Measurements from ENCODE around the gene SETD7.
"Not testable (repeated sequence)": the region's sequence is repeated elsewhere in the genome, so short reads cannot be mapped to it uniquely, and the experiment has no call there.

The SETD7 gene

DNA sequence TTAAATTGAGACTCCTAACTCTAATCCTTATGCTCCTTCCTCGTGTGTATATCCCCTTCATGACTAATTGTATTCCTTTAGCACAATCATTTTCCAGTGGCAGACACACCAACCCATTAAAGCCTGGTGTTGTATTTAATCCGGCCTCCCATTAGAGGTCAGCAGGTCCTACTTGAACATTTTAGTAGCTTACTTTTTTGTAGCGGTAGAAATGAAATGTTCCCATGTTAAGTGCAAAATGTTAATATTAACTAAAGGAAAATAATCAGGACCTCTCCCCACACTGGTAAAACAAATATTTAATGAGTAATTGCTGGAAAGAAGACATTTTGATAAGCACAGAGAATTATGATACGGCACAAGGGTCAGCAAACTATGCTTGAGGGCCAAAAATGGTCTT is 98.7 kb downstream of the SETD7 start:
- Histone ChIP-seq H2AFZ (ENCODE audit: low read depth, low read length) (no peak overlapping the region), H3K4me1 (ENCODE audit: insufficient read depth, low read length) (peaks cover 17% of the 10 kb centered on the region), H3K27me3 (ENCODE audit: insufficient read depth, low read length) (no peaks in the 10 kb centered on the region), H3K4me3 (ENCODE audit: low read length) (no peak overlapping the region), H3K36me3 (ENCODE audit: insufficient read depth, low read length) (no peaks in the 10 kb centered on the region), H3K9me3 (ENCODE audit: low read length) (no peaks in the 10 kb centered on the region)

DNA sequence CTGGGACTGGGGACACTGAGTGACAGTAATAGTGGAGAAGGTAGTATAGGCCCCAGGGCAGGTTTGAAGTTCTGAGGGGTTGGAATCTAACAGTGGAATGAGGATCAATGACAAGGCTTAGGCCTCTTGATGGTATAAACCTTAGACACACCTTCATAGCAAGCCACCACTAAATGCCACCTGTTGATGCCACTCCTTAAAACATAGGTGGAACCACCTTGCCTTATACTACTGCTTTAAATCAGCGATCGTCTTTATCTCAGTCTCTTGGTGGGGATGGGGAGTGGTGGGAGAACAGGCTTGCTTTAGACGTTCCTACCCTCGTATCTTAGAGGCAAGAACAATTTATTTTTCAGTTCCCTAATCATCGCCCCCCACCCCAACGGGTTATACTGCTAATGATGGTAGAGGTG is 100.9 kb downstream of the SETD7 start:
- Histone ChIP-seq H3K27me3 (ENCODE audit: insufficient read depth, low read length) (no peaks in the 10 kb centered on the region), H3K4me3 (ENCODE audit: low read length) (peak overlapping the region; percentile 59), H3K4me1 (ENCODE audit: insufficient read depth, low read length) (peaks cover 18% of the 10 kb centered on the region), H2AFZ (ENCODE audit: low read depth, low read length) (no peak overlapping the region), H3K36me3 (ENCODE audit: insufficient read depth, low read length) (no peaks in the 10 kb centered on the region), H3K9me3 (ENCODE audit: low read length) (no peaks in the 10 kb centered on the region)

DNA sequence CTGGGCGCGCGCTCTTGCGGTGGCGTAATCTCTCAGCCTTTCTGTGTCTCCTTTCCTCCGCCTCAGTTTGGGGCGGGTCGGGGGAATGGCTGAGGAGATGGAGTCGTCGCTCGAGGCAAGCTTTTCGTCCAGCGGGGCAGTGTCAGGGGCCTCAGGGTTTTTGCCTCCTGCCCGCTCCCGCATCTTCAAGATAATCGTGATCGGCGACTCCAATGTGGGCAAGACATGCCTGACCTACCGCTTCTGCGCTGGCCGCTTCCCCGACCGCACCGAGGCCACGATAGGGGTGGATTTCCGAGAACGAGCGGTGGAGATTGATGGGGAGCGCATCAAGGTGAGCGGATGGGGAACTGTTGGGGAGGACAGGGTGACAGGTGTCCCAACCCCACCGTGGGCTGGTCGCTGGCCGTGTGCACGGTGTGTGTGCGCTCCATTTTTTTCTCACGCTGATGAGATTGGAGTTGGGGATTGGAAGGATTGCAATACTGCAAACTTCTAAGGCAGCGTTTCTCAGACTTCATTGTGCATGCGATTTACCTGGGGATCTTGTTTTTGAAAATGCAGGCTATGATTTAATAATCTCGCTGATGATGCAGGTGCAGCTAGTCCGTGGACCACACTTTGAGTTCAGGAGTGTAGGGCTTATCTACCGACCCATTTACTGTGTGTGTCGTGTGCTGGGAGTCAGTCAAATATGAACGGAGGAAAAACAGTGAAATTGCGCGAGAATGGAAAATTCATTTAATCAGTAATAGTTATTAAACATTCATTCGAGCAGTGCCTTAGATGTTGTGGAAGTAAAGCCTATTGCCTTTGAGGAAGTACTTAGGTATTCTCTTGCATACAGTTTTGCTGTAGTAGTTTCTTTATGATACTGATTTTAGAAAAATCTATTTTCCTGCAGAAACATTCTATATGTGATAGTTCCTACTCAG is 101.6 kb downstream of the SETD7 start, which contains the start of gene RAB33B:
Gene RAB33B, plus strand, starts transcription at position 11 of the 935 bp plus-strand sequence. Its CDS starts 75 bp downstream, at position 86.
- Histone ChIP-seq H3K4me3 (ENCODE audit: low read length) (peak within 1 kb of the TSS; percentile 59), H3K9me3 (ENCODE audit: low read length) (no peaks in the 10 kb centered on the region), H2AFZ (ENCODE audit: low read depth, low read length) (peak within 1 kb of the TSS; percentile 57), H3K4me1 (ENCODE audit: insufficient read depth, low read length) (peaks cover 18% of the 10 kb centered on the region), H3K36me3 (ENCODE audit: insufficient read depth, low read length) (no peaks in the 10 kb centered on the region), H3K27me3 (ENCODE audit: insufficient read depth, low read length) (no peaks in the 10 kb centered on the region)

DNA sequence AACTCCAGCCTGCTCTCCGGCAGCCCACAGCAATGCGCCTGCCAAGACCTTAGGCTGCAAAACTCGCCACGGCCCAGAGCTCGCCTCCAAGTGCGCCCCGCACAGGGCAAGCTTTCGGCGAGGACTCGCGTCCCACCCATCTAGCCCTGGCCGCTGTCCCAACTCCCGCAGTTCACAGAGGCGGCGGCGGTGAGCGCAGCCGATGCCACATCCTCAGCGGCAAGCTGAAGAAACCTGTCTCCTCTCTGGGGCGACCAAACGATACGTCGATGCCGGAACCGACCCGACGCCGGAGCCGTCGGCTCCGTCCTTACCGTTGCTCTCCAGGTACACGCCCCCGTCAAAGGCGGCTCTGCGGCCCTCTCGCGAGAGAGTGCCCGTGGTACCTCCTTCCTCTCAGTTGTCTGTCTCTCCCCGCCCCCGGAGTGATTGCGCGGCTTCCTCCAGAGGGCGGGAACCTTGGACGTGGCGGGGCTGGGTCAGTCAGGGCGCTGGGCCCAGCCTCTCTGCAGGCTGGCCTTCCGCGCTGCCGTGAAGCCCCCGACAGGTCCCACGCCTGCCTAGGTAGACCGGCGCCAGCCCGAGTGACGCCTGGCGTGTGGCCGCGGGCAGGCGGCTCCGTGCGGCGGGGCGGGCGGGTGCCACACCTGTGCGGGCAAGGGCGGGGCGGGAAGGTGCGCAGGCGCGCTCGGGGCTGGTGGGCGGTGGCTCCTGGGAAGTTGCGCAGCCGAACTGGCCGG is 102.5 kb downstream of the SETD7 start:
- H3K4me1 ChIP-seq (ENCODE audit: insufficient read depth, low read length): peaks cover 18% of the 10 kb centered on the region
- no peaks in the 10 kb centered on the region for H3K36me3 ChIP-seq (ENCODE audit: insufficient read depth, low read length)
- H3K9me3 ChIP-seq (ENCODE audit: low read length): no peaks in the 10 kb centered on the region
- H3K27me3 ChIP-seq (ENCODE audit: insufficient read depth, low read length): no peaks in the 10 kb centered on the region
- peak overlapping the region; percentile 57 for H2AFZ ChIP-seq (ENCODE audit: low read depth, low read length)
- H3K4me3 ChIP-seq (ENCODE audit: low read length): peak overlapping the region; percentile 59

DNA sequence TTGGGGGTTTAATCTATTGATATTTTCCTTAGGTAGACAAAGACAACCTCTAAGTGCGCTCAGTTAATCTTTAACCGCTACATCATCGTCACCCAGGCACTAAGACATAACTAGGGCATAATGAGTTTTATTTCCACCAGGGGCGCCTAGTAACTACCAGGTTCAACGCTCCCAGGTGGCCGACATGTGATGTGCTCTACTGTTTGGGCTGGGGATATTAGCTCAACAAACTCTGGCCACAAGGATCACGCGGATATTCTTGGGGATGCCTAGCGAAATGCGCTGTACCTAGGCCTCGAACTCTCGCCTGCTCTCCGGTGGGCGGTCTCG is 103.0 kb downstream of the SETD7 start:
- Histone ChIP-seq H3K4me1 (ENCODE audit: insufficient read depth, low read length) (peaks cover 18% of the 10 kb centered on the region), H3K27me3 (ENCODE audit: insufficient read depth, low read length) (no peaks in the 10 kb centered on the region)

DNA sequence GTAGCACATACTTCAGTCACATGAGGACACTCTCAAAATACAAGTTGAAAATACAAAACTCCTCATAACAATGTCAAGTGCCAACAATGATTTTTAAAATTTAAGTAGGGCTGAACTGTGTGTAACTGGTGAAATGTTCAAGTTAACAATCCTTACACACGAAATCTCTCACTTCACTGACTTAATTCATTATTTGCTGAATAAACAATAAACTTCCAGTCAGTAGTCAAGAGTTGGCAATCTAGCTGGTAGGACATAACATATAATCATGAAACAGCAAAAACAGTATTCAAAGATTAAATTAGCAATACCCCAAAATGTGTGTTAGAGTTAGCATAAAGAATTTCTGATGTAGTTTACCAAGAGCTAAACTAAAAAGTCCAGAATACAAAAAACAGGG is 104.0 kb downstream of the SETD7 start:
- no peaks in the 10 kb centered on the region for H3K9me3 ChIP-seq (ENCODE audit: low read length)
- no peaks in the 10 kb centered on the region for H3K27me3 ChIP-seq (ENCODE audit: insufficient read depth, low read length)
- H2AFZ ChIP-seq (ENCODE audit: low read depth, low read length): no peak overlapping the region
- peak overlapping the region; percentile 59 for H3K4me3 ChIP-seq (ENCODE audit: low read length)
- no peaks in the 10 kb centered on the region for H3K36me3 ChIP-seq (ENCODE audit: insufficient read depth, low read length)
- peaks cover 18% of the 10 kb centered on the region for H3K4me1 ChIP-seq (ENCODE audit: insufficient read depth, low read length)

More for the DNA sequence above, 103.0 kb downstream of the SETD7 start:
- peak overlapping the region; percentile 57 for H2AFZ ChIP-seq (ENCODE audit: low read depth, low read length)
- H3K36me3 ChIP-seq (ENCODE audit: insufficient read depth, low read length): no peaks in the 10 kb centered on the region
- peak overlapping the region; percentile 59 for H3K4me3 ChIP-seq (ENCODE audit: low read length)
- H3K9me3 ChIP-seq (ENCODE audit: low read length): no peaks in the 10 kb centered on the region

DNA sequence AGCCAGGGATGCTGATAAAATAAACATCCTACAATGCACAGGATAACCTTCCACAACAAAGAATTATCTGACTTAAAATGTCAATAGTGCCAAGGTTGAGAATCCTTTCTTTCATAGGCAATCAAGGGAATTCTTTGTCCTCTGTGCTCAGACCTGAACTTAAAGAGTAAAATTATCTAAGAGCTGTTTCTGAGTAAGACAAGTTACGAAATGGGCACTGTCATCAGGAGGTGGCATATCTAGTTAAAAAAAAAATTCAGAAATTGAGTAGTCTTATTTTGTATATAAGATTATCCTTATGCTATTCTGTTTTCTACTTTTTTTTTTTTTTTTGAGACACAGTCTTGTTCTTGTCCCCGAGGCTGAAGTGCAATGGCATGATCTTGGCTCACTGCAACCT is 105.4 kb downstream of the SETD7 start:
- H3K4me1 ChIP-seq (ENCODE audit: insufficient read depth, low read length): peaks cover 13% of the 10 kb centered on the region
- no peak overlapping the region for H2AFZ ChIP-seq (ENCODE audit: low read depth, low read length)
- H3K36me3 ChIP-seq (ENCODE audit: insufficient read depth, low read length): no peaks in the 10 kb centered on the region
- H3K4me3 ChIP-seq (ENCODE audit: low read length): no peak overlapping the region
- no peaks in the 10 kb centered on the region for H3K9me3 ChIP-seq (ENCODE audit: low read length)
- no peaks in the 10 kb centered on the region for H3K27me3 ChIP-seq (ENCODE audit: insufficient read depth, low read length)

DNA sequence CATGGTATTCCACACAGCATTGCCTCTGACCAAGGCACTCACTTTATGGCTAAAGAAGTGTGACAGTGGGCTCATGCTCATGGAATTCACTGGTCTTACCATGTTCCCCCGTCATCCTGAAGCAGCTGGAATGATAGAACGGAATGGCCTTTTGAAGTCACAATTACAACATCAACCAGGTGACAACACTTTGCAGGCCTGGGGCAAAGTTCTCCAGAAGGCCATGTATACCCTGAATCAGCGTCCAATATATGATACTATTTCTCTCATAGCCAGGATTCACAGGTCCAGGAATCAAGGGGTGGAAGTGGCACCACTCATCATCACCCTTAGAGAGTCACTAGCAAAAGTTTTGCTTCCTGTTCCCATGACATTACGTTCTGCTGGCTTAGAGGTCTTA is 108.9 kb downstream of the SETD7 start:
- not testable (repeated sequence) for H3K4me3 ChIP-seq (ENCODE audit: low read length); H3K27me3 ChIP-seq (ENCODE audit: insufficient read depth, low read length); H3K36me3 ChIP-seq (ENCODE audit: insufficient read depth, low read length); H3K4me1 ChIP-seq (ENCODE audit: insufficient read depth, low read length); H2AFZ ChIP-seq (ENCODE audit: low read depth, low read length); H3K9me3 ChIP-seq (ENCODE audit: low read length)

Data from neuron (in vitro differentiated cells).